ENCODE measurements around the gene TLX2. TPM values are rescaled to one million over a fixed set of nuclear protein-coding genes. Genes with fewer than 3 reads are reported as not detected.

TLX2 gene
- total and polyA plus RNA-seq, 2 of the 13 experiments (the other 11 are each of a cell fraction or from before 2014, with no cell fraction given) = 0.05 to 0.20 TPM

- TF ChIP-seq ATF6 (CRISPR knock-in tag; conservative IDR thresholded peaks at IDR 0.05) (no peak; the same call in 1 of the 2 replicates), CCAR2 (optimal IDR thresholded peaks at IDR 0.05; ENCODE audit: low read depth, low read length) (no peak), PRDM10 (CRISPR knock-in tag; IDR thresholded peaks at IDR 0.05; ENCODE audit: low read depth) (peak; percentile 81), RBM22 (optimal IDR thresholded peaks at IDR 0.05; ENCODE audit: low read length) (no peak), ZNF101 (CRISPR knock-in tag; IDR thresholded peaks at IDR 0.05; ENCODE audit: borderline replicate concordance, low read depth) (peak; percentile 91; the same call in 1 of the 2 replicates), MAZ (IDR thresholded peaks at IDR 0.05; ENCODE audit: borderline replicate concordance, low read depth, low read length) (peak; percentile 89), MAZ (CRISPR knock-in tag; IDR thresholded peaks at IDR 0.05; ENCODE audit: low read depth) (peak; percentile 97), NR1H2 (CRISPR knock-in tag; IDR thresholded peaks at IDR 0.05; ENCODE audit: borderline replicate concordance, low read depth) (no peak; the same call in 1 of the 2 replicates), ZNF557 (CRISPR knock-in tag; IDR thresholded peaks at IDR 0.05) (peak; percentile 44; the same call in 1 of the 2 replicates), ZNF773 (CRISPR knock-in tag; IDR thresholded peaks at IDR 0.05; ENCODE audit: borderline replicate concordance) (no peak), NFKBIZ (CRISPR knock-in tag; IDR thresholded peaks at IDR 0.05) (no peak), ZBTB46 (CRISPR knock-in tag; IDR thresholded peaks at IDR 0.05; ENCODE audit: borderline replicate concordance) (no peak)
- TF ChIP-seq, protein P1, sequence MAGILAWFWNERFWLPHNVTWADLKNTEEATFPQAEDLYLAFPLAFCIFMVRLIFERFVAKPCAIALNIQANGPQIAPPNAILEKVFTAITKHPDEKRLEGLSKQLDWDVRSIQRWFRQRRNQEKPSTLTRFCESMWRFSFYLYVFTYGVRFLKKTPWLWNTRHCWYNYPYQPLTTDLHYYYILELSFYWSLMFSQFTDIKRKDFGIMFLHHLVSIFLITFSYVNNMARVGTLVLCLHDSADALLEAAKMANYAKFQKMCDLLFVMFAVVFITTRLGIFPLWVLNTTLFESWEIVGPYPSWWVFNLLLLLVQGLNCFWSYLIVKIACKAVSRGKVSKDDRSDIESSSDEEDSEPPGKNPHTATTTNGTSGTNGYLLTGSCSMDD (CRISPR knock-in tag; IDR thresholded peaks at IDR 0.05) = no peak
- TF ChIP-seq, protein P2, sequence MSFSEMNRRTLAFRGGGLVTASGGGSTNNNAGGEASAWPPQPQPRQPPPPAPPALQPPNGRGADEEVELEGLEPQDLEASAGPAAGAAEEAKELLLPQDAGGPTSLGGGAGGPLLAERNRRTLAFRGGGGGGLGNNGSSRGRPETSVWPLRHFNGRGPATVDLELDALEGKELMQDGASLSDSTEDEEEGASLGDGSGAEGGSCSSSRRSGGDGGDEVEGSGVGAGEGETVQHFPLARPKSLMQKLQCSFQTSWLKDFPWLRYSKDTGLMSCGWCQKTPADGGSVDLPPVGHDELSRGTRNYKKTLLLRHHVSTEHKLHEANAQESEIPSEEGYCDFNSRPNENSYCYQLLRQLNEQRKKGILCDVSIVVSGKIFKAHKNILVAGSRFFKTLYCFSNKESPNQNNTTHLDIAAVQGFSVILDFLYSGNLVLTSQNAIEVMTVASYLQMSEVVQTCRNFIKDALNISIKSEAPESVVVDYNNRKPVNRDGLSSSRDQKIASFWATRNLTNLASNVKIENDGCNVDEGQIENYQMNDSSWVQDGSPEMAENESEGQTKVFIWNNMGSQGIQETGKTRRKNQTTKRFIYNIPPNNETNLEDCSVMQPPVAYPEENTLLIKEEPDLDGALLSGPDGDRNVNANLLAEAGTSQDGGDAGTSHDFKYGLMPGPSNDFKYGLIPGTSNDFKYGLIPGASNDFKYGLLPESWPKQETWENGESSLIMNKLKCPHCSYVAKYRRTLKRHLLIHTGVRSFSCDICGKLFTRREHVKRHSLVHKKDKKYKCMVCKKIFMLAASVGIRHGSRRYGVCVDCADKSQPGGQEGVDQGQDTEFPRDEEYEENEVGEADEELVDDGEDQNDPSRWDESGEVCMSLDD (CRISPR knock-in tag; IDR thresholded peaks at IDR 0.05; ENCODE audit: borderline replicate concordance) = peak; percentile 73
Observed at GRCh38 chr2:74529357-74530238, 15.3 kb downstream of the TLX2 start, which contains the start of the genes AUP1 and HTRA2 (continued).

All from HepG2 (cell line).